Gastrocnemius medialis (tissue), 4 donors: ENCODE measurements around the gene ZNRD2.
"Not testable (repeated sequence)": the region's sequence is repeated elsewhere in the genome, so short reads cannot be mapped to it uniquely, and the experiment has no call there.

ENCODE experiments used
- POLR2A ChIP-seq, 2 donors: fragments of 450-650 bp; IDR thresholded peaks; one replicate each; pipeline ENCODE4 v1.6.1; 2017; ENCODE audit warnings: antibody characterized with exemption in 2 of 2, mild to moderate bottlenecking in 2 of 2, moderate library complexity in 2 of 2
- TF ChIP-seq, protein P1 (sequence below), 5 experiments: fragments of 450-650 bp in 3 of 5; fragments of 200-600 bp in 2 of 5; sonication (generic) in 2 of 5; IDR thresholded peaks in 4 of 5; conservative IDR thresholded peaks in 1 of 5; 1 replicate in 4 of 5; 2 replicates in 1 of 5; pipeline ENCODE4 v1.5.1; 2016 to 2019; ENCODE audit warnings: antibody characterized with exemption in 5 of 5, mild to moderate bottlenecking in 3 of 5, moderate library complexity in 3 of 5

DNA sequence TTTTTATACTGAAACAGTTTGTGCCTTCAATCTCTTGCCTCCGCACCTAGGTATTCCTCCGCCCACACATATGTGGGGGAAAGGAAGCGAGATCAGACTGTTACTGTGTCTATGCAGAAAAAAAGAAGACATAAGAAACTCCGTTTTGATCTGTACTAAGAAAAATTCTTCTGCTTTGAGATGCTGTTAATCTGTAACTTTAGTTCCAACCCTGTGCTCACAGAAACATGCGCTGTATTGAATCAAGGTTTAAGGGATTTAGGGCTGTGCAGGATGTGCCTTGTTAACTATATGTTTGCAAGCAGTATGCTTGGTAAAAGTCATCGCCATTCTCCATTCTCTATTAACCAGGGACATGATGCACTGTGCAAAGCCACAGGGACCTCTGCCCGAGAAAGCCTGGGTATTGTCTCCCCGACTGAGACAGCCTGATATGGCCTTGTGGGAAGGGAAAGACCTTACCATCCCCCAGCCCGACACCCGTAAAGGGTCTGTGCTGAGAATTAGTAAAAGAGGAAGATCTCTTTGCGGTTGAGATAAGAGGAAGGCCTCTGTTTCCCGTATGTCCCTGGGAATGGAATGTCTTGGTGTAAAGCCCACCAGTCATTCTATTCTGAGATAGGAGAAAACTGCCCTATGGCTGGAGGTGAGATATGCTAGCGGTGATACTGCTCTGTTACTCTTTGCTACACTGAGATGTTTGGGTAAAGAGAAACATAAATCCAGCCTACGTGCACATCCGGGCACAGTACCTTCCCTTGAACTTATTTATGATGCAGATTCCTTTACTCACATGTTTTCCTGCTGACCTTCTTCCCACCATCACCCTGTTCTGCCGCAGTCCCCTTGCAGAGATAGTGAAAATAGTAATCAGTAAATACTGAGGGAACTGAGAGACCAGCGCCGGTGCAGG is 47.3 kb upstream of the ZNRD2 start:
- TF ChIP-seq, protein P1, sequence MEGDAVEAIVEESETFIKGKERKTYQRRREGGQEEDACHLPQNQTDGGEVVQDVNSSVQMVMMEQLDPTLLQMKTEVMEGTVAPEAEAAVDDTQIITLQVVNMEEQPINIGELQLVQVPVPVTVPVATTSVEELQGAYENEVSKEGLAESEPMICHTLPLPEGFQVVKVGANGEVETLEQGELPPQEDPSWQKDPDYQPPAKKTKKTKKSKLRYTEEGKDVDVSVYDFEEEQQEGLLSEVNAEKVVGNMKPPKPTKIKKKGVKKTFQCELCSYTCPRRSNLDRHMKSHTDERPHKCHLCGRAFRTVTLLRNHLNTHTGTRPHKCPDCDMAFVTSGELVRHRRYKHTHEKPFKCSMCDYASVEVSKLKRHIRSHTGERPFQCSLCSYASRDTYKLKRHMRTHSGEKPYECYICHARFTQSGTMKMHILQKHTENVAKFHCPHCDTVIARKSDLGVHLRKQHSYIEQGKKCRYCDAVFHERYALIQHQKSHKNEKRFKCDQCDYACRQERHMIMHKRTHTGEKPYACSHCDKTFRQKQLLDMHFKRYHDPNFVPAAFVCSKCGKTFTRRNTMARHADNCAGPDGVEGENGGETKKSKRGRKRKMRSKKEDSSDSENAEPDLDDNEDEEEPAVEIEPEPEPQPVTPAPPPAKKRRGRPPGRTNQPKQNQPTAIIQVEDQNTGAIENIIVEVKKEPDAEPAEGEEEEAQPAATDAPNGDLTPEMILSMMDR (IDR thresholded peaks at IDR 0.05 in 4 of 5, conservative IDR thresholded peaks at IDR 0.05 in 1 of 5): not testable (repeated sequence)
- not testable (repeated sequence) for TF ChIP-seq POLR2A (IDR thresholded peaks at IDR 0.05)
